Measurements from ENCODE around the gene DDX10. TPM values are rescaled to one million over a fixed set of nuclear protein-coding genes. Genes with fewer than 3 reads are reported as not detected.
A peak's percentile ranks its signal among the peaks of the same experiment; 100 is the strongest.

The DDX10 gene
- total and polyA plus RNA-seq, 9 of the 15 experiments (the other 6 are each of a cell fraction or from before 2014, with no cell fraction given) = 33.9 to 94.6 (median 50.7) TPM

GRCh38 chr11:108846009-108846408 lies 181.1 kb downstream of the DDX10 start:
- ChIA-PET POLR2A (no interaction called here), CTCF (ENCODE audit: low intra/inter-chr PET ratio) (no interaction called here)
- Histone ChIP-seq H3K27ac (ENCODE audit: extremely low read depth, low read depth, low read length) (no peak overlapping the region), H3K9me1 (ENCODE audit: control insufficient read depth, insufficient read depth, low read length) (no peaks in the 10 kb centered on the region), H3K4me2 (ENCODE audit: insufficient read depth, low read length) (no peak overlapping the region), H3K79me2 (ENCODE audit: control insufficient read depth, insufficient read depth, low read length) (no peaks in the 10 kb centered on the region), H3K4me3 (no peak overlapping the region), H4K20me1 (replicated peaks; ENCODE audit: control insufficient read depth, insufficient read depth, low read length) (no peaks in the 10 kb centered on the region), H3K9me3 (replicated peaks; ENCODE audit: control insufficient read depth, insufficient read depth, low read depth, low read length) (no peaks in the 10 kb centered on the region), H3K36me3 (ENCODE audit: control insufficient read depth, insufficient read depth, low read length) (peaks cover 23% of the 10 kb centered on the region), H3K27me3 (ENCODE audit: control insufficient read depth in 2 of 2, insufficient read depth in 2 of 2, low read length in 2 of 2) (no peaks in the 10 kb centered on the region), H3K4me1 (replicated peaks in 1 of 2; ENCODE audit: control insufficient read depth in 2 of 2, insufficient read depth in 2 of 2, low read length in 2 of 2) (no peaks in the 10 kb centered on the region), H2AFZ (ENCODE audit: low read depth, low read length) (no peak overlapping the region), H3K9ac (ENCODE audit: insufficient read depth in 1 of 2, low read depth in 2 of 2, low read length in 2 of 2) (no peak overlapping the region)
- no TSS peak for BruUV-seq (replicated peaks)
- in situ Hi-C loops (cut with MboI) (no loop called here), intact Hi-C loops (cut with micrococcal nuclease) (no loop called here)
- FAIRE-seq (no peak), ATAC-seq (no peak), DNase-seq (ENCODE audit: extremely low read depth in 1 of 4, low spot score in 3 of 4) (no peak)
- TF ChIP-seq HSF4 (CRISPR knock-in tag; IDR thresholded peaks at IDR 0.05; ENCODE audit: borderline replicate concordance) (no peak), CEBPG (CRISPR knock-in tag; IDR thresholded peaks at IDR 0.05) (no peak), CEBPG (tag; conservative IDR thresholded peaks at IDR 0.05 in 1 of 2, IDR thresholded peaks at IDR 0.05 in 1 of 2) (peak; percentile 47 to 89; a peak in 3 of 4 replicates), FOSL1 (tag; conservative IDR thresholded peaks at IDR 0.05) (no peak), ASH1L (IDR thresholded peaks at IDR 0.05; ENCODE audit: borderline replicate concordance, low read depth, partially characterized antibody) (no peak), CEBPB (tag; IDR thresholded peaks at IDR 0.05) (peak; percentile 71)
